Mesenchymal stem cell (in vitro differentiated cells and primary cell): ENCODE results near the gene ATG4C.

Source experiments
- DNase-seq: peaks from one replicate; pipeline ENCODE4 v3.0.0-alpha.2; 2013
- H2AFZ ChIP-seq: one replicate; pipeline ENCODE4 v1.6.1; 2013; ENCODE audit warnings: low read depth, mild to moderate bottlenecking, control low read depth, inconsistent platforms, low read length, moderate library complexity
- H2AK5ac ChIP-seq: 2 replicates; pipeline ENCODE4 v1.6.1; 2013; ENCODE audit warnings: low read length, moderate library complexity, mild to moderate bottlenecking, inconsistent platforms; ENCODE audit not compliant: severe bottlenecking
- H2BK120ac ChIP-seq: one replicate; pipeline ENCODE4 v1.6.1; 2013; ENCODE audit warnings: low read depth, mild to moderate bottlenecking, inconsistent platforms, low read length, moderate library complexity
- H2BK12ac ChIP-seq, 2 experiments: one replicate each; pipeline ENCODE4 v1.6.1; 2013; ENCODE audit warnings: inconsistent platforms in 2 of 2, low read length in 2 of 2, mild to moderate bottlenecking in 2 of 2, moderate library complexity in 2 of 2, control low read depth in 1 of 2
- H2BK15ac ChIP-seq: one replicate; pipeline ENCODE4 v1.6.1; 2013; ENCODE audit warnings: mild to moderate bottlenecking, low read depth, inconsistent platforms; ENCODE audit not compliant: poor library complexity, severe bottlenecking
- H2BK5ac ChIP-seq: 2 replicates; pipeline ENCODE4 v1.6.1; 2013; ENCODE audit warnings: low read depth, mild to moderate bottlenecking, low read length, control low read depth, inconsistent platforms; ENCODE audit not compliant: poor library complexity, severe bottlenecking
- H3K14ac ChIP-seq, 2 experiments: one replicate each; pipeline ENCODE4 v1.6.1; 2013; ENCODE audit warnings: inconsistent platforms in 2 of 2, low read length in 2 of 2, control low read depth in 1 of 2, mild to moderate bottlenecking in 1 of 2, moderate library complexity in 1 of 2
- H3K18ac ChIP-seq, 2 experiments: one replicate each; pipeline ENCODE4 v1.6.1; 2013; ENCODE audit warnings: inconsistent platforms in 2 of 2, low read length in 2 of 2, control low read depth in 1 of 2, low read depth in 1 of 2, mild to moderate bottlenecking in 1 of 2
- H3K23ac ChIP-seq, 2 experiments: one replicate each; pipeline ENCODE4 v1.6.1; 2013; ENCODE audit warnings: inconsistent platforms in 2 of 2, low read length in 2 of 2, mild to moderate bottlenecking in 2 of 2, moderate library complexity in 2 of 2, control low read depth in 1 of 2
- H3K27ac ChIP-seq: 2 replicates; pipeline ENCODE4 v1.5.1; 2013; ENCODE audit warnings: mild to moderate bottlenecking, moderate library complexity, low read length, control low read depth, inconsistent platforms; ENCODE audit not compliant: poor library complexity, severe bottlenecking
- H3K27me3 ChIP-seq, 2 experiments: 2 replicates each; pipeline versions ENCODE4 v1.6.1 to v1.7.0; 2013; ENCODE audit warnings: low read length in 2 of 2, mild to moderate bottlenecking in 2 of 2, moderate library complexity in 2 of 2, control low read depth in 1 of 2, inconsistent platforms in 1 of 2; ENCODE audit not compliant: control insufficient read depth in 1 of 2, insufficient read depth in 1 of 2
- H3K36me3 ChIP-seq, 2 experiments: 2 replicates each; pipeline versions ENCODE4 v1.6.1 to v1.7.0; 2013; ENCODE audit warnings: low read length in 2 of 2, control low read depth in 1 of 2, inconsistent platforms in 1 of 2, low read depth in 1 of 2, mild to moderate bottlenecking in 1 of 2; ENCODE audit not compliant: insufficient read depth in 2 of 2, control insufficient read depth in 1 of 2
- H3K4ac ChIP-seq, 2 experiments: one replicate each; pipeline ENCODE4 v1.6.1; 2013; ENCODE audit warnings: inconsistent platforms in 2 of 2, low read length in 2 of 2, mild to moderate bottlenecking in 2 of 2, moderate library complexity in 2 of 2, control low read depth in 1 of 2, low read depth in 1 of 2
- H3K4me1 ChIP-seq: 2 replicates; pipeline ENCODE4 v1.6.1; 2013; ENCODE audit warnings: low read depth, low read length, control low read depth; ENCODE audit not compliant: control insufficient read depth, insufficient read depth
- H3K4me2 ChIP-seq: 2 replicates; pipeline ENCODE4 v1.6.1; 2013; ENCODE audit warnings: low read length, mild to moderate bottlenecking, inconsistent platforms; ENCODE audit not compliant: poor library complexity, severe bottlenecking
- H3K4me3 ChIP-seq, 2 experiments: 2 replicates each; pipeline versions ENCODE4 v1.5.1 to v1.7.0; 2013; ENCODE audit warnings: low read length in 2 of 2, mild to moderate bottlenecking in 2 of 2, control low read depth in 1 of 2, low read depth in 1 of 2; ENCODE audit not compliant: insufficient read depth in 1 of 2
- H3K79me1 ChIP-seq: replicated peaks from 2 replicates; pipeline ENCODE4 v1.6.1; 2013; ENCODE audit warnings: mild to moderate bottlenecking, control low read depth, low read length, inconsistent platforms; ENCODE audit not compliant: poor library complexity, severe bottlenecking
- H3K9ac ChIP-seq: 2 replicates; pipeline ENCODE4 v1.7.0; 2013; ENCODE audit warnings: mild to moderate bottlenecking, low read length, moderate library complexity
- H3K9me3 ChIP-seq: 2 replicates; pipeline ENCODE4 v1.7.0; 2013; ENCODE audit warnings: mild to moderate bottlenecking, low read length; ENCODE audit not compliant: control insufficient read depth
- H4K8ac ChIP-seq: one replicate; pipeline ENCODE4 v1.6.1; 2013; ENCODE audit warnings: inconsistent platforms, mild to moderate bottlenecking, low read length, moderate library complexity
- H4K91ac ChIP-seq: one replicate; pipeline ENCODE4 v1.6.1; 2013; ENCODE audit warnings: mild to moderate bottlenecking, low read length, inconsistent platforms
- WGBS: methylation state at CpG from one replicate; pipeline ENCODE4 v1.1.7; 2013; ENCODE audit warnings: mixed read lengths; 5-methylcytosine and 5-hydroxymethylcytosine counted together

The ATG4C gene

DNA sequence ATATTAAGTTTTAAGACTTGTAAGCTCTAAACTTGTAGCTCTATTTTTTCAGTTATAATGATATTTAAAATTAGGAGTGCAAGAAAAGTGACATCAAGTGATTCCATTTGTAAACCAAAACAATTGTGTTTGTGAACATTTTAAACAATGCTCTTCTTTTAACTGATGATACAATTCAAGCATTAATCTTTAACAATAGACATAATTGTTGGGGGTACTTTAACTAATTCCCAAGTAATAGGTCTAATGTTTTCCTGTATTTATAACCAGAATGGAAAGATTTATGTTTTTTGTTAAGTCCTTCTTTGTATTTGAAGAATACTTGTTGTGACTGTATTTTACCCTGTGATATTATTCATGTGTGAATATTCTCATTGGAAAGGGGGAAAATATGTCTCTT, 6.8 kb downstream of the ATG4C start:
- Histone ChIP-seq H3K14ac (no peak overlapping the region), H3K9ac (no peak overlapping the region), H3K27ac (no peak overlapping the region), H3K36me3 (no peaks in the 10 kb centered on the region), H3K23ac (no peak overlapping the region), H2BK5ac (no peak overlapping the region), H3K79me1 (peaks cover 8% of the 10 kb centered on the region), H3K4me1 (no peaks in the 10 kb centered on the region), H2BK12ac (no peak overlapping the region), H4K8ac (no peak overlapping the region), H3K4me2 (no peak overlapping the region), H2BK15ac (no peak overlapping the region), H2BK120ac (no peak overlapping the region), H3K18ac (no peak overlapping the region), H3K27me3 (no peaks in the 10 kb centered on the region), H2AK5ac (no peak overlapping the region), H3K9me3 (no peaks in the 10 kb centered on the region), H3K4ac (no peak overlapping the region), H4K91ac (no peak overlapping the region), H3K4me3 (no peak overlapping the region), H2AFZ (no peak overlapping the region)
- no peak for DNase-seq

DNA sequence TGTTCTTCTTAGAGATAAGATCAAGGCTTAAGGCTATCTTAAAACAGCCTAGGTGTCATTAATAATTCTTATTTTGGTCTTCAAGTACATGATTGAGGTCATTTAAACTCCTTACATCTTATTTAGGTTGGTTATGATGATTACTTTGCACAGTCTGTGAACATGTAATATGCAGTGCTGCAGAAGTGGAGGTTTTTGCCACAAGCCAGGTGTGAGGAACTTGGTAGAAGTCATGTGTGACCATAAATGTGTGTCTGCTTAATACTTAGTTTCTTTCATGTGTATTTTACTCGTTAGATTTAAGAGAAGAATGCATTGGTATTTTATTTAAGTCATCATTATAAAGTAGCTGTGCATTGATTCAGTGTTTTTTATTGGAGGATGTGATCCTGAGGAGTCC, 10.1 kb downstream of the ATG4C start:
- no peak overlapping the region for H3K18ac ChIP-seq
- no peak overlapping the region for H4K8ac ChIP-seq
- no peak overlapping the region for H3K27ac ChIP-seq
- no peaks in the 10 kb centered on the region for H3K36me3 ChIP-seq
- no peak overlapping the region for H3K9ac ChIP-seq
- no peaks in the 10 kb centered on the region for H3K27me3 ChIP-seq
- DNase-seq, result no peak
- H3K79me1 ChIP-seq, result peaks cover 13% of the 10 kb centered on the region
- no peak overlapping the region for H3K4me2 ChIP-seq
- no peak overlapping the region for H2BK15ac ChIP-seq
- no peak overlapping the region for H3K14ac ChIP-seq
- no peak overlapping the region for H2BK12ac ChIP-seq
- no peaks in the 10 kb centered on the region for H3K9me3 ChIP-seq
- H3K4me1 ChIP-seq, result no peaks in the 10 kb centered on the region
- H3K23ac ChIP-seq, result no peak overlapping the region
- no peak overlapping the region for H2BK120ac ChIP-seq
- H2AFZ ChIP-seq, result no peak overlapping the region
- H3K4me3 ChIP-seq, result no peak overlapping the region
- no peak overlapping the region for H2BK5ac ChIP-seq
- H4K91ac ChIP-seq, result no peak overlapping the region
- WGBS, result 100% methylated on average over 1 of the region's 1 CpG
- no peak overlapping the region for H2AK5ac ChIP-seq
- no peak overlapping the region for H3K4ac ChIP-seq

DNA sequence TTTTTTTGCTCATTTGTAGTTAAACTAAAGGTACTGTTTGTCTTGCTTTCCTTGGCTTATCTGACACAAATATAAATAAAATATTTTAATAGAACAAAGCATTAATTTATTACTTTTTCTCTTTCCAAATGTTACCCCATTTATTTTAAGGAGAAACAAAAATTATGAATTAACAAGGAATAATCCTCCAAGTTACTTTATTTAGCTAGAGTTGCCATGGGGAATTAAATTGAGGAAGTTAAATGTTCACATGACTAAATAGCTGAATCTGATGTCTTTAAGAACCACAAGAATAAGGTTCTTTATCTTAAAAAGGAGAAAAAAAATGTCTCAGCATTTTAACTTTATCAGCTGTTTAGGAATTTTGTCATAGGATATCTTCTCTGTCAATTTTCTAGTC, 12.3 kb downstream of the ATG4C start:
- Histone ChIP-seq H3K27ac (no peak overlapping the region), H3K36me3 (no peaks in the 10 kb centered on the region)

DNA sequence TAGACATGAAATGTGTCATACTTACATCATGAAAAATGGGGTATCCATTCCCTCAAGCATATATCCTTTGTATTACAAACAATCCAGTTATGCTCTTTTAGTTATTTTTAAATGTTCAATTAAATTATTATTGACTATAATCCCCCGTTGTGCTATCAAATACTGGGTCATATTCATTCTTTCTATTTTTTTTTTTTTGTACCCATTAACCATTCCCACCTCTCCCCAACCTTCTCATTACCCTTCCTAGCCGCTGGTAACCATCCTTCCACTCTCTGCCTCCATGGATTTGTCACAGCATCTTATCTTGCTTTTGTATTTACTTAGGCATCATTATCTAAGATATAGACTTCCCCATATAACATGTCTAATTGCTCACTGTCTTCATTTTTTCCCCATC, 15.8 kb downstream of the ATG4C start:
- H3K9me3 ChIP-seq, result no peaks in the 10 kb centered on the region
- H2BK120ac ChIP-seq, result no peak overlapping the region
- 96% methylated on average over 2 of the region's 2 CpGs for WGBS
- no peak overlapping the region for H3K4ac ChIP-seq
- no peaks in the 10 kb centered on the region for H3K27me3 ChIP-seq
- H3K23ac ChIP-seq, result no peak overlapping the region
- H4K91ac ChIP-seq, result no peak overlapping the region
- no peak overlapping the region for H2BK15ac ChIP-seq
- no peak overlapping the region for H3K18ac ChIP-seq
- no peak overlapping the region for H2BK12ac ChIP-seq
- H3K4me2 ChIP-seq, result no peak overlapping the region
- no peak overlapping the region for H2AK5ac ChIP-seq
- no peaks in the 10 kb centered on the region for H3K4me1 ChIP-seq
- no peak overlapping the region for H3K9ac ChIP-seq
- no peak overlapping the region for H3K27ac ChIP-seq
- no peaks in the 10 kb centered on the region for H3K36me3 ChIP-seq
- no peak overlapping the region for H2AFZ ChIP-seq
- peaks cover 9% of the 10 kb centered on the region for H3K79me1 ChIP-seq
- H4K8ac ChIP-seq, result no peak overlapping the region
- H3K14ac ChIP-seq, result no peak overlapping the region
- no peak overlapping the region for H3K4me3 ChIP-seq
- DNase-seq, result no peak
- H2BK5ac ChIP-seq, result no peak overlapping the region

More for the DNA sequence above, 12.3 kb downstream of the ATG4C start:
- no peak overlapping the region for H3K4me3 ChIP-seq
- H2AK5ac ChIP-seq, result no peak overlapping the region
- H3K27me3 ChIP-seq, result no peaks in the 10 kb centered on the region
- H2AFZ ChIP-seq, result no peak overlapping the region
- no peak overlapping the region for H4K8ac ChIP-seq
- no peak overlapping the region for H2BK15ac ChIP-seq
- H3K9me3 ChIP-seq, result no peaks in the 10 kb centered on the region
- no peak overlapping the region for H3K4me2 ChIP-seq
- no peaks in the 10 kb centered on the region for H3K4me1 ChIP-seq
- H3K23ac ChIP-seq, result no peak overlapping the region
- H3K4ac ChIP-seq, result no peak overlapping the region
- no peak overlapping the region for H3K18ac ChIP-seq
- H3K14ac ChIP-seq, result no peak overlapping the region
- no peak overlapping the region for H3K9ac ChIP-seq
- H2BK12ac ChIP-seq, result no peak overlapping the region
- no peak for DNase-seq
- no peak overlapping the region for H2BK5ac ChIP-seq
- H2BK120ac ChIP-seq, result no peak overlapping the region
- H4K91ac ChIP-seq, result no peak overlapping the region
- peaks cover 13% of the 10 kb centered on the region for H3K79me1 ChIP-seq
